ENCODE measurements around the gene WHRN.

The WHRN gene

GRCh38 chr9:114401344-114401743, 103.9 kb downstream of the WHRN start:
- POLR2A ChIA-PET, result no interaction called here

DNA sequence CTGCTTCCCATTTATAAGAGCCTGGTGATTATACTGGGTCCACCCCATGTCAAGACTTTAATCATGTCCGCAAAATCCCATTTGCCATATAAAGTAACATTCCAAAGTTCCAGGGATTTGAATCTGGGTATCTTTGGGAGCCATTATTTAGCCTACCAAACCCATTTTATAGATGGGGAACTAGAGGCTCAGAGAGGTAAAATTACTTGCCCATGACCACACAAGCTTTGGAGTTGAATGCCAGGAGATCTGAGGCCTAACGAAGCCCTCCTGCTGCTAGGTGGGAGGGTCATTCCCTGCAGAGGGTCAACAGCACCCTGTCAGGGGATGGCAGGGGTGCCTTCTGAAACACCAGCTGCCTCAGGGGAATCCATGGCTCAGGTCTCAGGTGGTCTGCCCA, 104.5 kb downstream of the WHRN start:
- ChIA-PET POLR2A (no interaction called here), CTCF (interaction anchor here (2.5 to 11.3 kb wide), 3 partner anchors 10 to 253 kb away, joined by 8 to 207 read pairs (median 14); no protein-coding TSS in a partner anchor)
- no peak for DNase-seq (ENCODE audit: low read depth, low spot score)
- no peak overlapping the region for H3K4me3 ChIP-seq (ENCODE audit: low read depth, low read length)
- TF ChIP-seq, protein P1, sequence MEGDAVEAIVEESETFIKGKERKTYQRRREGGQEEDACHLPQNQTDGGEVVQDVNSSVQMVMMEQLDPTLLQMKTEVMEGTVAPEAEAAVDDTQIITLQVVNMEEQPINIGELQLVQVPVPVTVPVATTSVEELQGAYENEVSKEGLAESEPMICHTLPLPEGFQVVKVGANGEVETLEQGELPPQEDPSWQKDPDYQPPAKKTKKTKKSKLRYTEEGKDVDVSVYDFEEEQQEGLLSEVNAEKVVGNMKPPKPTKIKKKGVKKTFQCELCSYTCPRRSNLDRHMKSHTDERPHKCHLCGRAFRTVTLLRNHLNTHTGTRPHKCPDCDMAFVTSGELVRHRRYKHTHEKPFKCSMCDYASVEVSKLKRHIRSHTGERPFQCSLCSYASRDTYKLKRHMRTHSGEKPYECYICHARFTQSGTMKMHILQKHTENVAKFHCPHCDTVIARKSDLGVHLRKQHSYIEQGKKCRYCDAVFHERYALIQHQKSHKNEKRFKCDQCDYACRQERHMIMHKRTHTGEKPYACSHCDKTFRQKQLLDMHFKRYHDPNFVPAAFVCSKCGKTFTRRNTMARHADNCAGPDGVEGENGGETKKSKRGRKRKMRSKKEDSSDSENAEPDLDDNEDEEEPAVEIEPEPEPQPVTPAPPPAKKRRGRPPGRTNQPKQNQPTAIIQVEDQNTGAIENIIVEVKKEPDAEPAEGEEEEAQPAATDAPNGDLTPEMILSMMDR (IDR thresholded peaks at IDR 0.05; ENCODE audit: insufficient read depth, low read length, missing control alignments), result no peak

More at GRCh38 chr9:114401344-114401743, 103.9 kb downstream of the WHRN start:
- H3K4me3 ChIP-seq (ENCODE audit: low read depth, low read length), result no peak overlapping the region
- DNase-seq (ENCODE audit: low read depth, low spot score), result no peak
- TF ChIP-seq, protein P1 (IDR thresholded peaks at IDR 0.05; ENCODE audit: insufficient read depth, low read length, missing control alignments), result no peak
- CTCF ChIA-PET, result interaction anchor here (2.8 to 11.3 kb wide), 2 partner anchors 10 to 16 kb away, joined by 8 to 207 read pairs; no protein-coding TSS in a partner anchor

DNA sequence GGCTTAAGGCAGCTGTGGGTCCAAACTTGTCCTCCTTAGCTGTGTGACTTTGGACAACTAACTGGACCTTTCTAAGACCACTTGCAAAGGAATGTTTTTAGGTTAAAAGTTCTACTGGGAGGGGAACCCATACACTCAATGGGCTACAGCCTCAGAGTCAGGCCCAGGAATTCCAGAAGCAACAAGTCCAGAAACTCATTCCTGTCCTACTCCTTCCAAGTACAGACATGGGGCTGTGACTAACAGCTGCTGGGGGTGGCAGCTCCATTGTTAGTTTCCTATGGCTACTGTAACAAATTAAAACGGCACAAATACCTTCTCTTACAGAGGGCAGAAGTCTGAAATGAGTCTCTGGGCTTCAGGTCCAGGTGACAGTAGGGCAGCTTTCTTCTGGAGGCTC, 105.1 kb downstream of the WHRN start:
- no peak for DNase-seq (ENCODE audit: low read depth, low spot score)
- TF ChIP-seq, protein P1 (IDR thresholded peaks at IDR 0.05; ENCODE audit: insufficient read depth, low read length, missing control alignments), result no peak
- POLR2A ChIA-PET, result no interaction called here
- CTCF ChIA-PET, result interaction anchor here (0.6 to 11.3 kb wide), 10 partner anchors 9 to 507 kb away, joined by 3 to 207 read pairs (median 4); no protein-coding TSS in a partner anchor
- no peak overlapping the region for H3K4me3 ChIP-seq (ENCODE audit: low read depth, low read length)

DNA sequence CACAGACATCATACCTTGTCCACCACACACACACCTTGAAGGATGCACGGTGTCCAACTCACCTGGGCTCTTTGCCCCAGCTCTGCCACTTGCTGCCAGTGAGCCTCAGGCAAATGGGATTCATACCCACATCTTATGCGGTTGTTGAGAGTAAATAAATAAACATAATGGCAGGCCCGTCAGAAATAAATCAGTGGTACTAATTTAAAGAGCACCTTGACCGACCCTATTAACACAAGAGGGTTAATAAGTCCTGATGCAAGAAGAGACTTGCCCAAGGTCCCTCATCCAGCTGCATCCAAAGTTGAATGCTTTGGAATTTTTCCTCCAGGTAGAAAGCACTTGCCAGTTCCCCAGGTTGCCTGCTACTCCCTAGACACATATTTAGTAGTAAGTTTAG, 105.9 kb downstream of the WHRN start:
- CTCF ChIA-PET, result interaction anchor here (0.9 to 11.3 kb wide), 9 partner anchors 10 to 317 kb away, joined by 3 to 207 read pairs (median 3); no protein-coding TSS in a partner anchor
- TF ChIP-seq, protein P1 (IDR thresholded peaks at IDR 0.05; ENCODE audit: insufficient read depth, low read length, missing control alignments), result no peak
- POLR2A ChIA-PET, result no interaction called here
- H3K4me3 ChIP-seq (ENCODE audit: low read depth, low read length), result no peak overlapping the region
- DNase-seq (ENCODE audit: low read depth, low spot score), result no peak

- ChIA-PET POLR2A (interaction anchor here (1.0 kb wide), 1 partner anchor 10 kb away, joined by 3 read pairs; the partner anchor contains the start of gene AKNA), CTCF (interaction anchor here (0.7 to 1.9 kb wide), 5 partner anchors 8 to 264 kb away, joined by 3 to 6 read pairs (median 3); partner anchors contain the start of gene AKNA)
- DNase-seq (ENCODE audit: low read depth, low spot score), result no peak
- peak overlapping the region; percentile 87 for H3K4me3 ChIP-seq (ENCODE audit: low read depth, low read length)
- TF ChIP-seq, protein P1 (IDR thresholded peaks at IDR 0.05; ENCODE audit: insufficient read depth, low read length, missing control alignments), result no peak
Measured at GRCh38 chr9:114397848-114398605, 107.2 kb downstream of the WHRN start.

GRCh38 chr9:114397219-114397847, 107.9 kb downstream of the WHRN start:
- TF ChIP-seq, protein P1 (IDR thresholded peaks at IDR 0.05; ENCODE audit: insufficient read depth, low read length, missing control alignments), result no peak
- H3K4me3 ChIP-seq (ENCODE audit: low read depth, low read length), result peak overlapping the region; percentile 87
- POLR2A ChIA-PET, result interaction anchor here (1.0 kb wide), 2 partner anchors 9 to 10 kb away, joined by 3 read pairs; partner anchors contain the start of gene AKNA
- no peak for DNase-seq (ENCODE audit: low read depth, low spot score)
- CTCF ChIA-PET, result interaction anchor here (0.7 to 1.9 kb wide), 5 partner anchors 9 to 265 kb away, joined by 3 to 6 read pairs (median 3); partner anchors contain the start of gene AKNA

Data from AG04449 (cell line).